Mesendoderm (in vitro differentiated cells): ENCODE data around the gene LENEP.

Experiments
- DNase-seq: peaks from one replicate; pipeline ENCODE4 v3.0.0; 2013
- H2AK5ac ChIP-seq: 2 replicates; pipeline ENCODE4 v1.6.1; 2013; ENCODE audit warnings: low read length, inconsistent platforms
- H2BK120ac ChIP-seq: 2 replicates; pipeline ENCODE4 v1.6.1; 2013; ENCODE audit warnings: low read depth, mild to moderate bottlenecking, low read length, moderate library complexity, mixed read lengths
- H2BK15ac ChIP-seq: replicated peaks from 2 replicates; pipeline ENCODE4 v1.6.1; 2013; ENCODE audit warnings: low read depth, mild to moderate bottlenecking, moderate library complexity
- H2BK5ac ChIP-seq: 2 replicates; pipeline ENCODE4 v1.6.1; 2013; ENCODE audit warnings: low read length, inconsistent platforms
- H3K18ac ChIP-seq: 2 replicates; pipeline ENCODE4 v1.6.1; 2013; ENCODE audit warnings: mild to moderate bottlenecking, low read length, mixed read lengths
- H3K23ac ChIP-seq: one replicate; pipeline ENCODE4 v1.6.1; 2013; ENCODE audit warnings: low read length
- H3K27ac ChIP-seq: 2 replicates; pipeline ENCODE4 v1.5.1; 2013; ENCODE audit warnings: low read depth, mild to moderate bottlenecking, inconsistent platforms, low read length, moderate library complexity
- H3K27me3 ChIP-seq: 2 replicates; pipeline ENCODE4 v1.6.1; 2013; ENCODE audit warnings: low read length, control low read depth, mild to moderate bottlenecking, inconsistent platforms; ENCODE audit not compliant: insufficient read depth, poor library complexity
- H3K36me3 ChIP-seq: 2 replicates; pipeline ENCODE4 v1.6.1; 2013; ENCODE audit warnings: low read length, inconsistent platforms; ENCODE audit not compliant: control insufficient read depth, insufficient read depth
- H3K4ac ChIP-seq: one replicate; pipeline ENCODE4 v1.6.1; 2013; ENCODE audit warnings: low read depth, mild to moderate bottlenecking, low read length, moderate library complexity
- H3K4me1 ChIP-seq: 2 replicates; pipeline ENCODE4 v1.6.1; 2013; ENCODE audit warnings: low read depth, low read length, inconsistent platforms; ENCODE audit not compliant: control insufficient read depth
- H3K4me2 ChIP-seq: 2 replicates; pipeline ENCODE4 v1.6.1; 2013; ENCODE audit warnings: low read length
- H3K4me3 ChIP-seq: 2 replicates; pipeline ENCODE4 v1.5.1; 2013; ENCODE audit warnings: mild to moderate bottlenecking, low read length
- H3K56ac ChIP-seq: one replicate; pipeline ENCODE4 v1.6.1; 2013; ENCODE audit warnings: low read length
- H3K79me1 ChIP-seq: 2 replicates; pipeline ENCODE4 v1.6.1; 2013; ENCODE audit warnings: low read length, inconsistent platforms
- H3K79me2 ChIP-seq: 2 replicates; pipeline ENCODE4 v1.6.1; 2013; ENCODE audit warnings: mild to moderate bottlenecking, low read length; ENCODE audit not compliant: control insufficient read depth, insufficient read depth
- H3K9ac ChIP-seq: 2 replicates; pipeline ENCODE4 v1.6.1; 2013; ENCODE audit warnings: low read length, inconsistent platforms
- H4K5ac ChIP-seq: one replicate; pipeline ENCODE4 v1.6.1; 2013; ENCODE audit warnings: low read length
- H4K8ac ChIP-seq: one replicate; pipeline ENCODE4 v1.6.1; 2013; ENCODE audit warnings: low read depth, mild to moderate bottlenecking, control low read depth, low read length, moderate library complexity
- WGBS: extraction: QIAGEN DNeasy Blood & Tissue Kit; methylation state at CpG from one replicate; pipeline ENCODE4 v1.1.7; 2013; ENCODE audit warnings: low lambda C conversion rate, missing lambda C conversion rate; ENCODE audit not compliant: insufficient coverage; ENCODE audit errors: extremely low coverage; 5-methylcytosine and 5-hydroxymethylcytosine counted together

The LENEP gene

GRCh38 chr1:155000411-155000725 is 7.0 kb downstream of the LENEP start:
- Histone ChIP-seq H3K4me1 (peaks cover 10% of the 10 kb centered on the region), H3K56ac (peak overlapping the region; percentile 90), H3K9ac (peak overlapping the region; percentile 84), H3K18ac (peak overlapping the region; percentile 82), H3K79me2 (peaks cover 16% of the 10 kb centered on the region), H2BK15ac (no peak overlapping the region), H4K8ac (no peak overlapping the region), H3K27ac (peak overlapping the region; percentile 95), H2BK120ac (no peak overlapping the region), H3K27me3 (no peaks in the 10 kb centered on the region), H4K5ac (no peak overlapping the region), H2BK5ac (peak overlapping the region; percentile 60), H3K4ac (no peak overlapping the region), H3K36me3 (no peaks in the 10 kb centered on the region), H3K23ac (no peak overlapping the region), H2AK5ac (no peak overlapping the region), H3K4me2 (peak overlapping the region; percentile 55), H3K4me3 (peak overlapping the region; percentile 10), H3K79me1 (peaks cover 5% of the 10 kb centered on the region)
- no CpG with 5 or more reads among the region's 13 CpGs for WGBS
- DNase-seq, result no peak

- Histone ChIP-seq H2BK120ac (peak overlapping the region; percentile 74), H4K5ac (no peak overlapping the region), H3K27me3 (no peaks in the 10 kb centered on the region), H2AK5ac (no peak overlapping the region), H3K56ac (peak overlapping the region; percentile 90), H3K4me1 (peaks cover 10% of the 10 kb centered on the region), H2BK15ac (no peak overlapping the region), H3K79me2 (peaks cover 18% of the 10 kb centered on the region), H3K4ac (peak overlapping the region; percentile 85), H3K4me3 (peak overlapping the region; percentile 68), H3K27ac (peak overlapping the region; percentile 95), H3K36me3 (no peaks in the 10 kb centered on the region), H3K9ac (peak overlapping the region; percentile 63), H3K4me2 (peak overlapping the region; percentile 90), H3K18ac (peak overlapping the region; percentile 82), H2BK5ac (peak overlapping the region; percentile 44), H4K8ac (no peak overlapping the region), H3K79me1 (peaks cover 5% of the 10 kb centered on the region), H3K23ac (peak overlapping the region; percentile 37)
- WGBS, result no CpG with 5 or more reads among the region's 43 CpGs
- peak; percentile 98 for DNase-seq
These were observed 7.5 kb downstream of the LENEP start for GRCh38 chr1:155000726-155001424.

GRCh38 chr1:155001425-155001674 is 8.0 kb downstream of the LENEP start:
- Histone ChIP-seq H3K36me3 (no peaks in the 10 kb centered on the region), H3K4me2 (peak overlapping the region; percentile 90), H3K18ac (peak overlapping the region; percentile 53), H3K79me1 (peaks cover 5% of the 10 kb centered on the region), H3K4me3 (peak overlapping the region; percentile 68), H3K79me2 (peaks cover 18% of the 10 kb centered on the region), H3K9ac (peak overlapping the region; percentile 63), H3K4me1 (peaks cover 10% of the 10 kb centered on the region), H2BK5ac (peak overlapping the region; percentile 20), H2BK15ac (no peak overlapping the region), H3K27me3 (no peaks in the 10 kb centered on the region), H3K56ac (peak overlapping the region; percentile 90), H2AK5ac (no peak overlapping the region), H3K27ac (peak overlapping the region; percentile 69), H2BK120ac (no peak overlapping the region), H3K23ac (peak overlapping the region; percentile 37), H4K8ac (no peak overlapping the region), H4K5ac (no peak overlapping the region), H3K4ac (no peak overlapping the region)
- no CpG with 5 or more reads among the region's 11 CpGs for WGBS
- peak; percentile 71 for DNase-seq

- Histone ChIP-seq H3K4me1 (peaks cover 10% of the 10 kb centered on the region), H2AK5ac (no peak overlapping the region), H3K4ac (no peak overlapping the region), H2BK15ac (no peak overlapping the region), H3K56ac (peak overlapping the region; percentile 90), H4K5ac (no peak overlapping the region), H3K4me2 (peak overlapping the region; percentile 90), H3K18ac (peak overlapping the region; percentile 53), H3K27me3 (no peaks in the 10 kb centered on the region), H3K9ac (peak overlapping the region; percentile 63), H3K23ac (no peak overlapping the region), H3K27ac (peak overlapping the region; percentile 69), H4K8ac (no peak overlapping the region), H3K4me3 (peak overlapping the region; percentile 68), H2BK5ac (peak overlapping the region; percentile 3), H3K36me3 (no peaks in the 10 kb centered on the region), H2BK120ac (no peak overlapping the region), H3K79me1 (peaks cover 5% of the 10 kb centered on the region), H3K79me2 (peaks cover 19% of the 10 kb centered on the region)
- no CpG with 5 or more reads among the region's 38 CpGs for WGBS
- DNase-seq, result peak; percentile 100
These were observed 8.5 kb downstream of the LENEP start for GRCh38 chr1:155001675-155002463.

GRCh38 chr1:155002464-155003226 is 9.3 kb downstream of the LENEP start, which contains the start of gene ZBTB7B:
Gene ZBTB7B (plus strand): TSS chr1:155002802. CDS start chr1:155014661, 11,859 bp downstream.
- Histone ChIP-seq H4K8ac (no peak within 1 kb of the TSS), H3K18ac (peak within 1 kb of the TSS; percentile 89), H2BK15ac (peak within 1 kb of the TSS; percentile 14), H3K4me3 (peak within 1 kb of the TSS; percentile 75), H3K36me3 (no peaks in the 10 kb centered on the region), H3K79me1 (peaks cover 5% of the 10 kb centered on the region), H3K27ac (peak within 1 kb of the TSS; percentile 69), H2BK5ac (peak within 1 kb of the TSS; percentile 90), H3K4me2 (peak within 1 kb of the TSS; percentile 99), H2BK120ac (peak within 1 kb of the TSS; percentile 56), H4K5ac (no peak within 1 kb of the TSS), H3K23ac (peak within 1 kb of the TSS; percentile 20), H2AK5ac (no peak within 1 kb of the TSS), H3K27me3 (no peaks in the 10 kb centered on the region), H3K4me1 (peaks cover 10% of the 10 kb centered on the region), H3K4ac (peak within 1 kb of the TSS; percentile 76), H3K9ac (peak within 1 kb of the TSS; percentile 97), H3K79me2 (peaks cover 21% of the 10 kb centered on the region), H3K56ac (peak within 1 kb of the TSS; percentile 99)
- DNase-seq, result no peak
- no CpG with 5 or more reads among the region's 35 CpGs for WGBS
